Panc1 (cell line): Measurements from ENCODE around the gene MALSU1. TPM values are rescaled to one million over a fixed set of nuclear protein-coding genes. Genes with fewer than 3 reads are reported as not detected.

Experiments used
- ATAC-seq: fragments of 200-7000 bp; cut with Tn5 transposase; 2 replicates; pipeline ENCODE4 v1.9.1; 2020; ENCODE audit warnings: mild to moderate bottlenecking, moderate library complexity
- BruUV-seq: library from RNA; stranded (reverse); fragments of 400-500 nt; replicated peaks from 2 replicates; lab custom pipeline; 2021; lab: Mats Ljungman, UMichigan
- CTCF ChIA-PET: fragments of 300-600 bp; sonication (Branson Sonifier 250); formaldehyde crosslinking; loops from one replicate; lab custom pipeline; 2022; ENCODE audit warnings: antibody characterized with exemption; lab: Charles Lee
- POLR2A ChIA-PET: fragments of 300-600 bp; sonication (Branson Sonifier 250); formaldehyde crosslinking; loops from one replicate; lab custom pipeline; 2022; ENCODE audit warnings: antibody characterized with exemption; lab: Charles Lee
- DNase-seq: peaks from one replicate; pipeline ENCODE4 v3.0.0-alpha.2; 2010; ENCODE audit warnings: low read depth, low spot score
- H3K27ac ChIP-seq: 2 replicates; pipeline ENCODE4 v1.5.1; 2011; ENCODE audit warnings: mild to moderate bottlenecking, low read length, inconsistent platforms
- H3K27me3 ChIP-seq: fragments of 200-500 bp; sonication (Bioruptor generic); 2 replicates; pipeline ENCODE4 v1.6.0; 2014; ENCODE audit warnings: low read length, inconsistent platforms; ENCODE audit not compliant: control insufficient read depth, insufficient read depth
- H3K36me3 ChIP-seq: fragments of 200-500 bp; sonication (Bioruptor generic); 2 replicates; pipeline ENCODE4 v1.5.1; 2014; ENCODE audit warnings: inconsistent platforms, mild to moderate bottlenecking, low read length, moderate library complexity; ENCODE audit not compliant: control insufficient read depth, insufficient read depth
- H3K4me1 ChIP-seq: 2 replicates; pipeline ENCODE4 v1.5.1; 2011; ENCODE audit warnings: inconsistent platforms, mild to moderate bottlenecking, low read length, moderate library complexity; ENCODE audit not compliant: control insufficient read depth, insufficient read depth
- H3K4me3 ChIP-seq, 2 experiments: 2 replicates each; pipeline ENCODE4 v1.5.1; 2011 to 2012; ENCODE audit warnings: low read depth in 2 of 2, low read length in 2 of 2, mild to moderate bottlenecking in 2 of 2, inconsistent platforms in 1 of 2, moderate library complexity in 1 of 2
- H3K9me3 ChIP-seq: fragments of 200-500 bp; sonication (Bioruptor generic); 2 replicates; pipeline ENCODE4 v1.5.1; 2014; ENCODE audit warnings: low read depth, mild to moderate bottlenecking, inconsistent platforms, low read length, moderate library complexity; ENCODE audit not compliant: control insufficient read depth, insufficient read depth
- POLR2AphosphoS5 ChIP-seq: IDR thresholded peaks from 2 replicates; pipeline ENCODE4 v1.6.1; 2012; ENCODE audit warnings: mild to moderate bottlenecking, low read depth, low read length, moderate library complexity
- SIN3A ChIP-seq: IDR thresholded peaks from 2 replicates; pipeline ENCODE4 v1.6.1; 2012; ENCODE audit warnings: low read depth, mild to moderate bottlenecking, low read length, moderate library complexity, borderline replicate concordance; ENCODE audit not compliant: insufficient read depth
- TCF7L2 ChIP-seq: IDR thresholded peaks from 2 replicates; pipeline ENCODE4 v1.6.1; 2011; ENCODE audit warnings: mild to moderate bottlenecking, low read depth, low read length, inconsistent platforms
- in situ Hi-C: cut with HindIII; loops from 2 replicates; pipeline ENCODE4 v1.10.0; 2016; ENCODE audit warnings: low sequenced_read_pairs, low pct_unique_long_range_greater_than_20kb
- intact Hi-C: fragments of 100-400 bp; cut with micrococcal nuclease; formaldehyde crosslinking; loops from one replicate; pipeline ENCODE4 v1.10.0; 2022; ENCODE audit not compliant: unreplicated experiment
- total RNA-seq: library from RNA; stranded (reverse); gene quantifications from one replicate; pipeline ENCODE4 v1.2.1, GENCODE V29; 2021; ENCODE audit not compliant: unreplicated experiment
- TF ChIP-seq, protein P1 (sequence below): fragments of 450-650 bp; IDR thresholded peaks from 2 replicates; pipeline ENCODE4 v1.5.1; 2017; ENCODE audit warnings: mild to moderate bottlenecking
- TF ChIP-seq, protein P2 (sequence below), 2 experiments: IDR thresholded peaks; 2 replicates each; pipeline ENCODE4 v1.6.1; 2011 to 2012; ENCODE audit warnings: low read depth in 2 of 2, control low read depth in 1 of 2, low read length in 1 of 2, mild to moderate bottlenecking in 1 of 2, moderate library complexity in 1 of 2; ENCODE audit not compliant: insufficient read depth in 1 of 2

MALSU1 gene
- total RNA-seq, 1 experiment from 2014 or later, result 111 TPM

DNA sequence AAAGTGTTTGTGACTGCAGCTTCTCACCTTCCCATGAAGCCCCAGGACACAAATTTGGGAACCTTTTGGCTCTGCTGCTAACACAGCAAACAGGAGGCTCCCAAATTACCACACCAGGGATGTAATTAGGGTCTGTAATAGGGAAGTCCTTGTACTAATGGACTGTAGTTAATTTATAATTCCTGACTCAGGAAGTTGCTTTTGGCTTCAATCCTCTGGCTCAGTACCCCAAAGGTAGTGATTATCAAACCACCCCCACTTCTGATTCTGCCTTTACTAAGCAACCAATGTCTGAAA lies 3.8 kb upstream of the MALSU1 start:
- no peaks in the 10 kb centered on the region for H3K27me3 ChIP-seq
- POLR2A ChIA-PET, result no interaction called here
- CTCF ChIA-PET, result interaction anchor here (0.7 kb wide), 1 partner anchor 17 kb away, joined by 3 read pairs; no protein-coding TSS in a partner anchor
- H3K27ac ChIP-seq, result peak overlapping the region; percentile 12; the same call in 1 of the 2 replicates
- TF ChIP-seq, protein P1, sequence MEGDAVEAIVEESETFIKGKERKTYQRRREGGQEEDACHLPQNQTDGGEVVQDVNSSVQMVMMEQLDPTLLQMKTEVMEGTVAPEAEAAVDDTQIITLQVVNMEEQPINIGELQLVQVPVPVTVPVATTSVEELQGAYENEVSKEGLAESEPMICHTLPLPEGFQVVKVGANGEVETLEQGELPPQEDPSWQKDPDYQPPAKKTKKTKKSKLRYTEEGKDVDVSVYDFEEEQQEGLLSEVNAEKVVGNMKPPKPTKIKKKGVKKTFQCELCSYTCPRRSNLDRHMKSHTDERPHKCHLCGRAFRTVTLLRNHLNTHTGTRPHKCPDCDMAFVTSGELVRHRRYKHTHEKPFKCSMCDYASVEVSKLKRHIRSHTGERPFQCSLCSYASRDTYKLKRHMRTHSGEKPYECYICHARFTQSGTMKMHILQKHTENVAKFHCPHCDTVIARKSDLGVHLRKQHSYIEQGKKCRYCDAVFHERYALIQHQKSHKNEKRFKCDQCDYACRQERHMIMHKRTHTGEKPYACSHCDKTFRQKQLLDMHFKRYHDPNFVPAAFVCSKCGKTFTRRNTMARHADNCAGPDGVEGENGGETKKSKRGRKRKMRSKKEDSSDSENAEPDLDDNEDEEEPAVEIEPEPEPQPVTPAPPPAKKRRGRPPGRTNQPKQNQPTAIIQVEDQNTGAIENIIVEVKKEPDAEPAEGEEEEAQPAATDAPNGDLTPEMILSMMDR, result no peak
- TF ChIP-seq SIN3A, result no peak
- TF ChIP-seq, protein P2, sequence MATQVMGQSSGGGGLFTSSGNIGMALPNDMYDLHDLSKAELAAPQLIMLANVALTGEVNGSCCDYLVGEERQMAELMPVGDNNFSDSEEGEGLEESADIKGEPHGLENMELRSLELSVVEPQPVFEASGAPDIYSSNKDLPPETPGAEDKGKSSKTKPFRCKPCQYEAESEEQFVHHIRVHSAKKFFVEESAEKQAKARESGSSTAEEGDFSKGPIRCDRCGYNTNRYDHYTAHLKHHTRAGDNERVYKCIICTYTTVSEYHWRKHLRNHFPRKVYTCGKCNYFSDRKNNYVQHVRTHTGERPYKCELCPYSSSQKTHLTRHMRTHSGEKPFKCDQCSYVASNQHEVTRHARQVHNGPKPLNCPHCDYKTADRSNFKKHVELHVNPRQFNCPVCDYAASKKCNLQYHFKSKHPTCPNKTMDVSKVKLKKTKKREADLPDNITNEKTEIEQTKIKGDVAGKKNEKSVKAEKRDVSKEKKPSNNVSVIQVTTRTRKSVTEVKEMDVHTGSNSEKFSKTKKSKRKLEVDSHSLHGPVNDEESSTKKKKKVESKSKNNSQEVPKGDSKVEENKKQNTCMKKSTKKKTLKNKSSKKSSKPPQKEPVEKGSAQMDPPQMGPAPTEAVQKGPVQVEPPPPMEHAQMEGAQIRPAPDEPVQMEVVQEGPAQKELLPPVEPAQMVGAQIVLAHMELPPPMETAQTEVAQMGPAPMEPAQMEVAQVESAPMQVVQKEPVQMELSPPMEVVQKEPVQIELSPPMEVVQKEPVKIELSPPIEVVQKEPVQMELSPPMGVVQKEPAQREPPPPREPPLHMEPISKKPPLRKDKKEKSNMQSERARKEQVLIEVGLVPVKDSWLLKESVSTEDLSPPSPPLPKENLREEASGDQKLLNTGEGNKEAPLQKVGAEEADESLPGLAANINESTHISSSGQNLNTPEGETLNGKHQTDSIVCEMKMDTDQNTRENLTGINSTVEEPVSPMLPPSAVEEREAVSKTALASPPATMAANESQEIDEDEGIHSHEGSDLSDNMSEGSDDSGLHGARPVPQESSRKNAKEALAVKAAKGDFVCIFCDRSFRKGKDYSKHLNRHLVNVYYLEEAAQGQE (IDR thresholded peaks at IDR 0.05; ENCODE audit: insufficient read depth in 1 of 2, low read depth in 2 of 2, low read length in 1 of 2), result no peak
- TF ChIP-seq POLR2AphosphoS5, result no peak
- no peak for TF ChIP-seq TCF7L2
- no TSS peak for BruUV-seq
- in situ Hi-C loops, result no loop called here
- peaks cover 3% of the 10 kb centered on the region; the same call in 1 of the 2 replicates for H3K36me3 ChIP-seq
- intact Hi-C loops, result no loop called here
- DNase-seq (no peak), ATAC-seq (no peak)
- no peaks in the 10 kb centered on the region for H3K9me3 ChIP-seq
- no peak overlapping the region for H3K4me3 ChIP-seq
- peaks cover 16% of the 10 kb centered on the region for H3K4me1 ChIP-seq

DNA sequence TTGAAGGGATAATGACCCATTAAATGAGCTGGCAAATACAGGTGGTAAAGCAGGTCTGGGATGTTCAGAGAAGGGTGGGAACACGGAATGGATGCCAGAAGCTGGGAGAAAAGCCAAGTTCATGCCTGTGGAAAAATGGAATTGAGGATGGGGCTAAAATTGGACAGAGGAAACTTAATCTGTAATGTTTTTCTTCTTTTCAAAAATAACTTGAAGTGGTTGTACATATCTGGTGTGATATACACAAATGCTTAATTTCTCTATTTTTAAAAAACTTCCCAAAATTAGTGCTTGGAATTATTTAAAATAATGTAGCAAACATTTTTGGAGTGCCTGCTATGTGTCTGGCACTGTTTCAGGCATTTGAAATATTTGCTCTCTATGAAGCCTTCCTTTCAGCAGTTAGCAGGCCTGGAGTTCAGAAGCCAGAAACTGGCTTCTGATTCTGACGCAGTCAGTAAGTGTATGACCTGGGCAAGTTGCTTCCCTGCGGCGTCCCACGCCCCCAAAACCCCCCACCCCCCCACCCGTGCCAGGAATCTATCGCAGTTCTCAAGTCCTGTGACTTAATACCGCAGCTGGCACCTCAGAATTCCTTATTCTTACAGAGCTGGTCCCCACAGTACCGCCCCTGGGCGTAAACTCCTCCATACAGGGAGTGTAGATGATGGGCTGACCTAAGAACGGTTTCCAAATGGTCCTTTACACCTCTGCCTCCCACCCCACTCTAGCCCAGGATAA lies 828 bp upstream of the MALSU1 start:
- CTCF ChIA-PET, result no interaction called here
- no peaks in the 10 kb centered on the region for H3K27me3 ChIP-seq
- no peak for TF ChIP-seq TCF7L2
- TF ChIP-seq, protein P2 (IDR thresholded peaks at IDR 0.05; ENCODE audit: insufficient read depth in 1 of 2, low read depth in 2 of 2, low read length in 1 of 2), result no peak
- no peaks in the 10 kb centered on the region for H3K9me3 ChIP-seq
- intact Hi-C loops, result no loop called here
- H3K4me1 ChIP-seq, result peaks cover 19% of the 10 kb centered on the region
- no peak for DNase-seq
- H3K27ac ChIP-seq, result peak overlapping the region; percentile 97
- peaks cover 3% of the 10 kb centered on the region; the same call in 1 of the 2 replicates for H3K36me3 ChIP-seq
- in situ Hi-C loops, result no loop called here
- BruUV-seq, result no TSS peak
- POLR2A ChIA-PET, result interaction anchor here (0.5 to 1.0 kb wide), 4 partner anchors 8 to 318 kb away, joined by 3 to 6 read pairs (median 4); no protein-coding TSS in a partner anchor
- H3K4me3 ChIP-seq, result peak overlapping the region; percentile 76 to 99
- peak; percentile 53 for ATAC-seq
